GM18505 (cell line): Measurements from ENCODE around the gene PAQR4.
"Not testable (repeated sequence)": the region's sequence is repeated elsewhere in the genome, so short reads cannot be mapped to it uniquely, and the experiment has no call there.

Experiments used
- ATAC-seq: cut with Tn5 transposase; IDR thresholded peaks from one replicate; pipeline ENCODE4 v1.9.1; 2021; ENCODE audit not compliant: unreplicated experiment
- POLR2A ChIP-seq: IDR thresholded peaks from 4 replicates; pipeline ENCODE4 v1.6.1; 2011; ENCODE audit warnings: borderline replicate concordance; ENCODE audit not compliant: insufficient read depth, insufficient read length; ENCODE audit errors: extremely low read depth

PAQR4 gene

GRCh38 chr16:2933136-2933535 lies 36.0 kb upstream of the PAQR4 start:
- no peak for TF ChIP-seq POLR2A
- ATAC-seq = no peak

GRCh38 chr16:2933701-2934100 lies 35.4 kb upstream of the PAQR4 start:
- no peak for TF ChIP-seq POLR2A
- ATAC-seq = no peak

DNA sequence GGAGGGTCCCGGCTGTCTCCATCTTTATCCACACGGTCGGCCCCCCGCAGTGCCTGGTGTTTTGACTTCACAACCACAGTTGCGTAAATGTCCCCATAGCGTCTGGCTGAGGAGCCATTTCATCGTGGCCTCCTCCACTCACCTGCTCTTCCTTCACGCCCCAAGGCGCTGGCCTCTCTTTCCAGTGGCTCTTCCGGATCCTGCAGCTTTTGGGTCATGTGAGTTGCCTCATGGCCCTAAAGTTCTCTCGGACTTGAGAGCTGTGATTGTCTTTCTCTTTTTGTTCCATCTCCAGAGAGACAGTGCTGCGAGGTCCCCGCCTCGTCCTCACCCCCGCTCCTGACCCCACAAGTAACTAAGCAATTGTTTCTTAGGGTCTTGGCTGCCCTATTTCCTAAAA lies 34.7 kb upstream of the PAQR4 start:
- no peak for TF ChIP-seq POLR2A

GRCh38 chr16:2936436-2937011 lies 32.6 kb upstream of the PAQR4 start:
- no peak for TF ChIP-seq POLR2A
- no peak for ATAC-seq

More for the DNA sequence above, 34.7 kb upstream of the PAQR4 start:
- no peak for ATAC-seq

- ATAC-seq = no peak
- no peak for TF ChIP-seq POLR2A
These were observed 32.0 kb upstream of the PAQR4 start for GRCh38 chr16:2937170-2937569.

- TF ChIP-seq POLR2A = no peak
- no peak for ATAC-seq
These were observed 30.9 kb upstream of the PAQR4 start for GRCh38 chr16:2938206-2938605.

DNA sequence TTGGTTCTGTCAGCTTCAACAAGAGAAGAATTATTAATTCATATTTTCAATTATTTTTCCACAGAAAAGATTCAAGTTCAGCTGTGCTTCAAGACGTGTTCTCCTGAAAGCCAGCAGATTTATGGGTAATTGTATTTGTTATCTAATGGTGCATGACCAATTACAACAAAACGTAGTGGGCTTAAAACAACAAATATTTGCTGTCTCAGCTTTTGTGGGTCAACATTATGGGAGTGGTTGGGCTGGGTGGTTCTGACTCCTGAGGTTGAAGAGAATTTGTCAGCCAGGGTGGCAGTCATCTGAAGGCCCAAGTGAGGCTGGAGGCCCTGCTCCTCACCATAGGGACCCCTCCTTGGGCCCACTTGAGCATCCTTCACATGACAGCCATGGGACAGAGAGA lies 29.2 kb upstream of the PAQR4 start:
- ATAC-seq = no peak
- no peak for TF ChIP-seq POLR2A

DNA sequence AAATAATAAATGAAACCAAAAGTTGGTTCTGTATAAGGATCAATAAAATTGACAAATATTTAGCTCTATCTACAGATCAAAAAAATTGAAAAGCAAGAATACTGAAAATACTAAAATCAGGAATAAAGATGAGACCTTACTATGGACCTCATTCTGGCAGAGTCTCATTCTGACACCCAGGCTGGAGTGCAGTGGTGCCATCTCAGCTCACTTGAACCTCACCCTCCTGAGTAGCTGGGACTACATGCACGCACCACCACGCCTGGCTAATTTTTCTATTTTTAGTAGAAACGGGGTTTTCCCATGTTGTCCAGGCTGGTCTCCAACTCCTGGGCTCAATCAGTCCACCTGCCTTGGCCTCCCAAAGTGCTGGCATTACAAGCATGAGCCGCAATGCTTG lies 27.1 kb upstream of the PAQR4 start:
- TF ChIP-seq POLR2A = no peak
- ATAC-seq = no peak

GRCh38 chr16:2943716-2944115 lies 25.4 kb upstream of the PAQR4 start:
- ATAC-seq = not testable (repeated sequence)

DNA sequence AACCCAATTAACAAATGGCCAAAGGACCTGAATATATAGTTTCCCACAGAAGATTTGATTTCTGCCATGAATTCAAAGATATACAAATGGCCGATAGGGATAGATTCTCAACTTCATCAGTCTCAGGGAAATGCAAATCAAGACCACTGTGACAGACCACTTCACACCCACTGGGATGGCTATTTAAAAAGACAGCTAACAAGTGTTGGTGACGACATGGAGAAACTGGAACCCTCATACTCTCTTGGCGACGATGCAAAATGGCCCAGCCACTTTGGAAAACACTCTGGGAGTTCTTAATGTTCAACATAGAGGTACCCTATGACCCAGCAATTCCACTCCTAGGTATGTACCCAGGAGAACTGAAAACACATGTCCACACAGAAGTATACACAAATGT lies 22.5 kb upstream of the PAQR4 start:
- no peak for TF ChIP-seq POLR2A
- no peak for ATAC-seq

DNA sequence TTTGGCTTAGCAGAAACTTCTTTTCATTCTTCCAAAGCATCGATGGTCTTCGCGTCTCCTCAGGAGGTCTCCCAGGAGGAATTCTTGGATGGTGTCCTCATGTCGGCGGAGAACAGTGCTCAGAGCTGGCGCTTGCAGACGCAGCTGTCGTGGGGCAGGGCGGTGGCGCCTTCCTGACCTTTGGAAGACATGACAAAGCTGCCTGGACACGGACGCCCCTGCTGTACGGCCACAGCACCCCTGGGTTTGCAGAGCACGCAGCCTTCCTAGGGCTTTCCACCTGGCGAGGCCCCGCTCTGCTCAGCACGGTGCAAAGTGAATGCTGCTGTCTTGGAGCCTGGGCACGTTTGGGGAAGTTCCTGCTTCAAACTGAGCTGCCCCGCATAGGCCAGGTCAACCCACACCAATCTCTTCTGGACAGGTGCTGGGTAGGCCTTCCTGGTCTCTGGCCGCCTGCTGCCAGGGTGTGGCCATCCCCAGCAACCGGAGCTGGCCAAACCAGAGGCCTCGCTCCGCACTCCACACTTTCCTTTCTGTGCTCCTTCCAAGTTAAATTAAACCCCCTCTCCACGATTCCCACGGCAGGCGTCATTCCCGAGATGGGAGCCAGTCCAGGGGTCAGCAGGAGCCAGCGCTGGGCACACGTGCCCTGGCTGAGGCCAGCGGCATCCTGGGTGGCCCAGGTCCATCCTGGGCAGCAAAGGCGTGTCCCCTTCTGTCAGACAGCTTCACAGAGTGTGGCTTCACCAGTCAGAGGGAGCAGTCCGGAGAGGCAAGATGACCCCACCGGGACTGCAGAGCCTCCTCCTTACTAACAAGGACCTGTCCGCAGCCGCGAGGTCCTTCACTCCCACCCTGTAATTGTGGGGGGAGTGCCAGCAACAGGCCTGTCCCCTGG lies 20.1 kb upstream of the PAQR4 start:
- no peak for ATAC-seq

DNA sequence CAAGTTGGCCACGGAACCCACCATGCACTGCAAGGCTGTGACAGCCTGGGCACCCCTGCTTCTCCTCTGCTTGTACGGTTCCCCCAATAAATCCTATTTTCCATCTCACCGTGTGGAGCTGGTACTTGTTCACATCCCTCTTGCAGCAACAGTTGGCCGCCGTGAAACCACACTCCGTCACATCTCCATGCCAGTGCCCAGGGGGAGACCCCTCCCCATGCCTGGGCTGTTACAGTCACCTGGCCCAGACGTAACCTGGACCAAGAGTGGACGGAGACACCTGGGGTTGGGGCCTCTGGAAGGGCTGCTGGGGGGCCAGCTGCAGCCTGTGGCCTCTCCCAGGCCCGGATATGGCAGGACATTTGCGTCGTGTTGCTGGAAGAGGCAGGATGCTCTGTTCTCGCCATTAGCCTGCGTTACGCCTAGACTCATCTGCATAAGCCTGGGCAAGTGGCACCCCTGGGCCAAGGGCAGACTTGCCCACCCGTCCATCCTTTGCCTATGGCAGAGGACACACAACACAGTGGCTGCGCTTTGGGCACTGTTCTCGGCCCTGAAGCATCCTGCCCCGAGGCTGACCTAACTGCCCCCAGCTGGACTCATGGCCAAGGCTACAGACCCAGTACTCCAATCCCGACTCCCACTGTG lies 19.3 kb upstream of the PAQR4 start:
- no peak for ATAC-seq
- TF ChIP-seq POLR2A = no peak

More for the DNA sequence above, 20.1 kb upstream of the PAQR4 start:
- TF ChIP-seq POLR2A = no peak

DNA sequence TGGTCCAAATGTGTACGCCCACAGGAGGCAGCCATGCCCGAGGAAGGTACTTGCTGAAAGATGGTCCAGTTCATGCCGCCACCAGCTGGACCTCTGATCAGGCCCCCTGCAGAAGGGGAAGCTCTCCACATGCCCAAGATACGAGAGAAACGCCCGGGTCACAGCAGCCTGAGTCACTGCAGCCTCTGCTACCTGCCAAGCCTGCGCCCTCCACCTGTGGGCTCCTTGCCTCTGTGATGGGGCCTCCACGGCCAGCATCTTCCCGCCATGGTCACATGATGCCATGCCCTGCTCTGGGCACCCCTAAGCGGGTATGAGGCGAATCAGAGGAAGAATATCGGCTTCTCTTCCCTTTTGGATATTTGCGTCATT lies 18.8 kb upstream of the PAQR4 start:
- no peak for TF ChIP-seq POLR2A
- ATAC-seq = no peak

GRCh38 chr16:2950773-2951172 lies 18.4 kb upstream of the PAQR4 start:
- ATAC-seq = no peak
- no peak for TF ChIP-seq POLR2A
